CD4-positive, alpha-beta T cell treated with Interleukin-15 for 1 hour (primary cell): ENCODE measurements around the gene CCDC28A.
"Not testable (repeated sequence)": the region's sequence is repeated elsewhere in the genome, so short reads cannot be mapped to it uniquely, and the experiment has no call there.

Experiments used
- DNase-seq: peaks from one replicate; pipeline ENCODE4 v3.0.0-alpha.2; 2020

The CCDC28A gene

DNA sequence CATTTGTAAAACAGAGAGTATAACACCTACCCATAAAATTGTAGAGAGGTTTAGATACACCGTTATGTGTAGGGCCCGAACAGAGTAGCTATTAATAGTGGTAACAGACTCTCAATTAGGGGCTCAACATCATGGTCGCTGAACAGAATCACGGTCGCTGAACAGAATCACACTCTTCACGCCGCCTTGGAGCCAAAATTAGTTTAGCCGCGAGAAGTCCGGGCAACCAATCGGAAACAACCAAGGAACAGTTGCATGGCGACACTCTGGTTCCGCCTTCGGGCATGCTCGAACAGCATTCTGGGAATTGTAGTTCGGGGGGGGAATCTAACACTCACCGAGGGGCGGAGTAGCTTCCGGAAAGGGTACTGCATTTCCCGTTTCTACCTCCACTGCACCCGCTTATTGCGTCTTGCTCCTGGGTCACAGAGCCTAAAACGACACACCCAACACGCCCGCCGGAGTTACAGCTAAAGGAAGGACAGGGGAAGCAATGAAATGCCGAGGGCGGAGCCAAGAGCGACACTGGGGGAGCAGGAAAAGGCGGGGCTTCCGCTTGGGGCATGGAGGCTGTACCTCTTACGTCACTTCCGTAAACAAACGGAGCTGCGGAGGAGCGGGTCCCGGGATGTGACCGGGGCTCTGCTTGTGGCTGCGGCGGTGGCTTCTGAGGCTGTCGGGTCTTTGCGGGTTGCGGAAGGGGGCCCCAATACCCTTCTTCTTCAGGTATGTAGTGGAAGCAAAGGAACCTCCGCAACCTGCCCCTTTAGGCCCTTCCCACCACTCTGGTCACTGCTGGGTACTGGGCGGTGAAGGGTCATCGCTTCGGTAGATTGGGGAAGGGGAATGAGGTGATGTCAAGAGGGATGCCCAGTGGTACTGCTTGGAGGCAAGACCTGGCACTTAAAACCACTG, at the start of gene CCDC28A:
CCDC28A (plus strand) TSS at position 593 of the 915 bp plus-strand sequence. CDS start 2,352 bp downstream, outside the sequence.
- DNase-seq = peak; percentile 94

DNA sequence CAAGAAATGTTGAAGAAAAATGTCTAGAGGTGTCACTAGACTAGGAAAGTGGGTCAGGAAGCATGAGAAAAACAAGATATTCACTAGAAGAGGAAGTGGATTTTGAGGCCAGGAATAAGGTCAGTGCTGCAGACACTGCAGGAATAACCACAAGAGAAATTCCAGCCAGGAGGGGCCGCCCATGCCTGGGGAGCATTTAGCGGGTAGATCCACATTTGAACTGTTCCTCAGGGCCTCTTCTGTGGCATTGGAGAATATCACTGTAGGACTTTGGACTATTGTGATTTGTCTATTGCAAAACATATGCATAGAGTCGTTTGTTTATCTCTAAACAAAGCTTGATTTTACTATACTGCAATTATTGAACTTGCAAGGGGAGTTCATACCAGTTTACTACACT, 49.6 kb upstream of the CCDC28A start:
- DNase-seq = no peak

DNA sequence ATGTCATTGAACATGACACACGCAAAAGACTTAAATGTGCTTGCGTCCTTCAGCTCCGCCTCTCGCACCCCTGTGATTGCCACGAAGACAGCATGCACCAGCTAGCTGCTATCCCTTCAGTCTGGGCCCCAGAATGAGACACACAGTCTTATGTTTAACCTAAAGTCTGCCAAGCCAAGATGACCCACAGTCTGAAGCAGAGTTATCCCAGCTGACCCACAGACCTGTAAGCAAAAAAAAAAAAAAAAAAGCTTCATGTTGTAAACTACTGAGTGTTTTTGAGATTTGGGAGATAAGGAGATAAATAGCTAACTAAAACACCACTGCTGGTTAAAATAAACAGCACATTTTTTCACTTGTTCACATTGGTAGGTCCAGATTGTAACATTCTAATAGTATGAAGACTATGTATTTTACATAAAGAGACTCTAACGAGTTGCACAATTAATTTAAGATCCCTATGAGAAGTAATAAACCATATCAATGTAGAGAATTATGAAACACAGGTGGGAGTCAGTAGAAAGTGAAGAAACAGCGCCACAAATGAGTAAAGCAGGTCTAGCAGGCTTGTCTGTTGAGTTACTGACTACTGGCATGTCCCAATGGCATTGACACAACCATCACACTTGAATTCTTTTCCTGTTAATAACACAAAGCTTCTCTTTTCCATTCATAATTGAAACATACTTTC, 47.4 kb upstream of the CCDC28A start:
- no peak for DNase-seq

DNA sequence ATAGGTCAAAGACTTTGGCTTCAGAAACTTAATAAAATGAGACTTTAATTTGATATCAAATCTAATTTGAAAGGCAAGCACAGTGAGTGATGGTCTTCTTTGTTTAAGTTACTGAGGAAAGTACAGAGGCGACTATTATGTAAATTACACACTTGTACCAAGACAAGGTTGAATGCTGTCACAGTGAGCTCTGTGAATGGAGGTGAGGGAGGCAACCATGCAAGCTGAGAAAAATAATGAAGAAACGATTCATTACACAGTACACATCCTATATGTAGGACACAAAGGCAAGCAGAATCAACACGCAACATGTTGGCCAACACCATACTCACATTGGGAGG, 46.8 kb upstream of the CCDC28A start:
- no peak for DNase-seq

DNA sequence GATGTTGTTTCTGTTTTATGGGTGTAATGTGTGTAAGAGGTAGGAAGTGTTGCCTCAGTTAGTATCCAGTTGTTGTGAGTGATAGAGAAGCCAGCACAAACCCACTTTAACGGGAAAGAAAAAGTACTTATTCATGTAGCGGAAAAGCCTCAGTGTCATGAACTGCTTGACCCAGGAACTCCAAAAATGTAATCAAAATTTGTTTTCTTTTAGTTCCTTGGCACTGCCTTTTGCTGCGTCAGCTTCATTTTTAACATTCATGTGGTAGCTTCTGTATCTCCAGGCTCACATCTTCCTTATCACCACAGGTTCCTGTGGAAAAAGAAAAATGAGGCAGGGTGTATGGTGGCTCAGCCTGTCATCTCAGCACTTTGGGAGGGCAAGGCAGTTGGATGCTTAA, 46.4 kb upstream of the CCDC28A start:
- no peak for DNase-seq

DNA sequence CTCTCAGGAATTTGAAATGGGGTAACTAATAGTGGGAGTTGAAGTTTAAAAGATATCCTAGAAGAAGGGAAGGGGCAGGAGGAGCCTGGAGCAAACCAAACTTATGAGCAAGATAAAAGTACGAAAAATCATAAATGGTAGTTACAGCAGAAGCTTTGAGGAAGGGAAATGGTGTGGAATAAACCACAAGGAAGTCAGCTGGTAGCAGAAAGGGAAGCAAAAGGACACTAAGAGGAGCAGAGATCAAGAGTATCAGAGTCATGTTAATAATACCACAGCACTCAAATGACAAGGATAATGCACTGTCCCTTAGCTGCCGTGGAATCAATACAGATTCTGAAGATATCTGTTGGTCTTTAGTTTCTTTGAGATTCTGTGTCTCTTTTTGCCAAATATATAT, 44.9 kb upstream of the CCDC28A start:
- no peak for DNase-seq

DNA sequence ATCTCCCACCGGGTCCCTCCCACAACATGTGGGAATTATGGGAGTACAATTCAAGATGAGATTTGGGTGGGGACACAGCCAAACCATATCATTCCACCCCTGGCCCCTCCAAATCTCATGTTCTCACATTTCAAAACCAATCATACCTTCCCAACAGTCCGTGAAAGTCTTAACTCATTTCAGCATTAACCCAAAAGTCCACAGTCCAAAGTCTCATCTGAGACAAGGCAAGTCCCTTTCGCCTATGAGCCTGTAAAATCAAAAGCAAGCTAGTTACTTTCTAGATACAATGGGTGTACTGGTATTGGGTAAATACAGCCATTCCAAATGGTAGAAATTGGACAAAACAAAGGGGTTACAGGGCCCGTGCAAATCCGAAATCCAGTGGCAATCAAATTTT, 43.5 kb upstream of the CCDC28A start:
- not testable (repeated sequence) for DNase-seq

DNA sequence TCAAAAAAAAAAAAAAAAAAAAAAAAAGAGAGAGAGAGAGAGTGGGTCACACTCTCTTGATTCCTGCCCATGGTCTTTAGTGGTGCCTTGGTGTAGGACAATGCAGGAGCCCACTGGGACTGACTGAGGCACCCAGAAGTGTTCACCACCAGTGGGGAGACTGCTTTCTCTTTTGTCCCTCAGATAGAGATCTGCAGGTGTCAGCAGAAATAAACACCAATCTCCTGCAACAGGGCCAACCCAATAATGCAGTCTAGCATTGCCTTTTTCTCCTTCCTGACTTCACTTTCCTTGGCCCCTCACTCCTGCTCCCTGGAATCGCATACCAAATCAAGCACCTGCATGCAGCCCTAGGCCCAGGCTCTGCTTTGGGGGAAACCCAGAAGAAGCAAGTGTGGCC, 39.0 kb upstream of the CCDC28A start:
- DNase-seq = no peak

DNA sequence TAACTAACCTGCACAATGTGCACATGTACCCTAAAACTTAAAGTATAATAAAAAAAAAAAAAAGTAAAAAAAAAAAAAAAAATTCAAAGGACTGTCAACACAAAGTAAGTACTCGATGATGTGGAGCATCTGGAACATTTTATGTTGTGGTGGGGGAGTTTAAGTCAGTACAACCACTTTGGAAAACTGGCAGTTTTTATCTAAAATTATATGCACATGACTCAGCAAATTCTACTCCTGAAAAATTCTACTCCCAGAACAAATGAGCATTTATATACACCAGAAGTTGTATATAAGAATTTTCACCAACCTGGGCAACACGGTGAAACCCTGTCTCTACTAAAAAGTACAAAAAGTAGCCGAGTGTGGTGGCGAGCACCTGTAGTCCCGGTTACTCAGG, 36.9 kb upstream of the CCDC28A start:
- no peak for DNase-seq

DNA sequence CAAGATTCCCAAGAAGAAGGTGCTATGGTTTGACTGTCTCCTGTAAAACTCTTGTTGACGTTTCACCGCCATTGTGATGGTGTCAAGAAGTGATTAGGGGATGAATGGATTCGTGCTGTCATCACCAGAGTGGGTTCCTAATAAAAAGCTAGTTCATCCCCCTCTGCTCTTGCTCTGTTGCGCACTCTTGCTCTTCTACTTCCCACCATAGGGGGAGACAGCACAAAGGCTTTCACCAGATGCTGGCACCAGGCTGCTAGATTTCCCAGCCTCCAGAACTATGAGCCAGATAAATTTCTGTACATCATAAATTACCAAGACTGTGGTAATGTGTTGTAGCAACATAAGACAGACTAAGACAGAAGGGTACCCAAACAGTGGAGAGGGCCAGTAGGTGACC, 21.6 kb upstream of the CCDC28A start:
- no peak for DNase-seq

DNA sequence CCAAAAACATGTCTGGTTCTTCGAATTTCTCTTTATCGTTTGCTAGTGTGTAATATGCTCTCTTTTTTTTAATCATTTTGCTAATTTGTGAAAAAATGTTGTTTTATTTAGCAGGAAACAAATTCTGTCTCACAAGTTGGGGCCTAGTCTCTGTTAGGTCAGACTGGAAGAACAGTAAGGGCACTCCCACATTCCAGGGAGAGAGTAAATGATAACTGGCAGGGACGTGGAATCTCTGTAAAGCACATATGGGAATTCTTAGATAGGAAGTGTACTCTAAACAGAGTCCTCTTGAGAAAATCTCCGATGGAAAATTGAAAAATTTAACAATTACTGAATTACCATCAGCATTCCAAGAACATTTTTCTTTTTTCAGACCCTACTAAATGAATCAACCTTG, 16.4 kb upstream of the CCDC28A start:
- no peak for DNase-seq

DNA sequence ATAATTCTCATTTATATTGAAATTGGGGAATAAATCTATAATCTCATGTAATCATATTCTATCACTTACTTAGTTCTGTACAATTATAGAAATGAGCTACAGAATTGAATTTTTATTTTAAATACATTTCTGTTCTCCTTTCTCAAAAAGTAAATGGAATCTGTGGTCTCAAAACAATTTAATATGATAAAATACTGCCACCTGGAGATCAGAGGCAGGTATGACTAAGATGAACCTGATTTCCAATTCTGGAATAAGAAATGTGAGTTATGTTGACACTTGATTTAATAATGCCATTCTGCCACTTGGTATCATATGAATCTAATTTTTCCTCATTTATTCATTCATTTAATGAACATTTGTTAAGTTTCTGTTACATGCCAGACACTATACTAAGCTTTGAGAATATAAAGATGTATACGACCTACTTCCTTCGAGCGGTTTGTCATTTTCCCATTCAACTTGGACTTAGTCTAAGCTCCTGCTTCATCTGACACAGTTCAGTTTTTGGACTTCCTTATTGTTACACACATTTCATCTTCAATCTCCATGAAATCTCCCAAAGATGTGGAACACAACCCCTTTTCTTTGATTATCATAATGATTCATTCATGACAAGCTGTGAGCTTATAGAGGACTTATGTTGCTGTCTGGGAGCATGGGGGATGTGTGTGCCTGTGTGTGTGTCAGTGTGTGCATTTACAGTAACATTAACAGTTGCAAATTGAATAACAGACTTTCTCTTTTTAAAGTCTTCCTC, 7.5 kb upstream of the CCDC28A start:
- no peak for DNase-seq

DNA sequence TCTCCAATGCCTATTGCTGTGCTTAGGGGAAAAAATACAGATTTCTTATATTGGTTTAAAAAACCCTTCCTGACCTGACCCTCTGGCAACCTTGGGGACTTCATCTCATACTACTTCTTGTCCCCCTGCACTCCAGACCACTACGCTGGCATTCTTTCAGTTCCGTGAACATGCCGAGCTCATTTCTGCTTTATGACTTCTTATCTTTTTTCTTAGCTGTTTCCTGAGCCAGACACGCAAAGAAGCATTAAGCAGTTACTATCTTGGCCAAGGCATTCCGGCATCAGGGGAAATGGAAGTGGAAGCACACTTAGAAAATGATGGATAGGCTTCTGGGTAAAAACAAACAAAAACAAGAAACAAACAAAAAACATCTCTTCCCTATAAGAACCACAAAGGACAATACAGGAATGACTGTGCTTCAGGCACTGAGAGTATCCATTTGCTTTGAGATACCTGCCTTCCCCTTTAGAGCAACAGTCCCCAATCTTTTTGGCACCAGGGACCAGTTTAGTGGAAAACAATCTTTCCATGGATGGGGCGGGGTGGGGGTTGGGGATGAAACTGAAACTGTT, 4.4 kb upstream of the CCDC28A start:
- DNase-seq = no peak

DNA sequence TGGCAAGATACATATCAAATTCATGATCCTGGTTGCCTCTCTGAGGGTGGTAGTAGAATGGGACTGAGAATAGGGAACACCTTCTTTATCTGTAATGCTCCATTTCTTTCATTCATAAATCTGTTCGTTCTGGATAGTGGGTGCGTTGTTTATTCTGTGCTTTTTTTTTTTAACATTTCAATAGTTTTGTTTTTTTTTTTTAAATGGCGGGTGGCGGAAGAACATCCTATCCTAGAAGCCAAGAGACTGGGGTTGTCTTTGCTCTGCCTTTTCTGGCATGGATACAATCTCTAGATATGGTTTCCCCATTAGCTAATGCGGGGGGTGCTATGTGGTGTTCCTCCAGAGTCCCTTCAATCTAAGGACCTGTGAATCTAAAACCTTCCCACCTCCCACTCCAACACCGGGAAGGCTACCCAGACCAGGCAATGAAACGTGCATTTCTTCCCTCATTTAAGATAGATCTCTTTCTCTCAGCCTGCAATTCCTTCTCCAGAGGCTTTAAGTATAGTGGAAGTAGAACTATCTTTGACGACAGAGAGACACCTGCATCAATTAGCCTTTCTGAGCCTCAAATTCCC, 883 bp upstream of the CCDC28A start:
- no peak for DNase-seq

DNA sequence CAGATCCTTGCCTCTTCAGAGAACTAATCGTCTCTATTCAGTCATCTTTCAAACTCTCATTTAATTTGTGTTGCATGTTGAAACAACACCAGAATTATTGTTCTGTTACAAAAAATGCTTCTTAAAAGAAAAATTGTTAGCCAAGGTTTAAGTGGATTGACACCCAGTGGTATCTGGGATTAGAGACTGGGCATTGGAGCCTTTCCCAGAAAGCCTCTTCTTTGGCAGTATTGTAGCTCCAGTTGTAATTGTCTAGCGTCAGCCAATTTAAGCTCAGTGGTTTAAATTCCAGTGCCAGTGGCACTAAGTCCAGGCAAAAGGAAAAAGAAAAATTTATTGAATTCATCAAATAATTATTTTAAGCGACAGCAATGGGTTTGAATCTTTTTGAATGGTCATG, 801 bp downstream of the CCDC28A start:
- no peak for DNase-seq

DNA sequence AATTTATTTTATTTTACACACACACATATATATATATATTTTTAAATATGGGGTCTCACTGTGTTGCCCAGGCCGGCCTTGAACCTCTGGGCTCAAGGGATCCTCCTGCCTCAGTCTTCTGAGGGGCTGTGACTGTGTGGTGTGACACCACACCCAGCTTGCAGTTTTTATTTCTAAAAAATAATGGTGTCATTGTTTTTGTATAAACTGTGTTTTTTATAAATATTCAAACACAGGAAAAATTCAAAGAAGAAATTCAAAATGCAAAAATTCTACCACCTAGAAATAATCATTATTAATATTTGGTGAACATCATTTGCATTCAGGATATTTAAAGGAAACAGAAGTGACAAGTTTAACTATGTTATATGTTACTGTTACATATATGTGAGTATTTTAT, 3.1 kb downstream of the CCDC28A start:
- no peak for DNase-seq

DNA sequence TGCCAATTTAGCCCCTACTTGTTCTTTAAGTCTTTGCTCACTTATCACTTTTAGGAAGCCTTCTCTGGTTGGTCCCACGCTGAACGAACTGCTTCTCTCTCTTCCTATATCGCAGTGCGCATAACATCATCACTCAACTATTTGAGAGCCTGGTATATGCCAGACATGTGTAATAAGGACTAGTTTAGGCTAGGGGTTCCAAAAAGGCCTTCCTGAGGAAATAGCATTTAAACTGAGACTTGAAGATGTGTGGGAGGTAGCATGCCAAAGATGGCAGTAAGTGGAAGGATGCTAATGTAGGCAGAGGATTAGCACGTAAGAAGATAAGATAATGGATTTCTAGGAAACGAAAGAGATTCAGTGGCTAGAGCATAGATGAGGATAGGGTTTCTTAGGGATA, 4.8 kb downstream of the CCDC28A start:
- no peak for DNase-seq

DNA sequence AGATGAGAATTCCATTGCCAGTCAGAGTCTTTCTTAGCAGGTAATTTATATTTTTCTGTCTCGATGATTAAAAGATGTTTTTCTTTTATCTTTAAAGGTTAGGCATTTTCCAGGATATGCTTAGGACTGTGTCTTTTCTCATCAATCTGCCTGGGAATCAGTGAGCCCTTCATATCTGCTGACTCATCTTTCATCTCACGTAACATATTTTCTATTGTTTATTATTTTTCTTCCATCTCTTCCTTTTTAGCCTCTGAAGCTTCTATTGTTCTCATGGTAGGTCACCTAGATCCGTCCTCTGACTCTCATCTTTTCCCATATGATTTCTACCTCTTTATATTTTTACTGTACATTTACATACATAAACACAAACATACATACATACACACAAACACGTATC, 8.7 kb downstream of the CCDC28A start:
- no peak for DNase-seq

DNA sequence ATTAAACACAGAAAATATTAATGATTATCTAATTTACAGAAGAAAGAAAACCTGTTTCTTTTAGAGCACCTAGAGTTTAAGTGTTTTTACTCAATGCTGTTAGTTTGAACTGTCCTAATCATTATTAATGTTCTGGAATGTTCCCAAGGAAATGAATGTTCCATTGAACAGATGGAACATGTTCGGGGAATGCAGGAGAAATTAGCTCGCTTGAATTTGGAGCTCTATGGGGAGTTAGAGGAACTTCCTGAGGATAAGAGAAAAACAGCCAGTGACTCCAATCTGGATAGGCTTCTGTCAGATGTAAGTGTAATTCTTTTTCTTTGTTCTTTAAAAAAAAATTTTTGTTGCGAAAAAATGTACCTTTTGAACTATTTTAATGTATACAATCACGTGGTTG, 11.5 kb downstream of the CCDC28A start:
- no peak for DNase-seq

DNA sequence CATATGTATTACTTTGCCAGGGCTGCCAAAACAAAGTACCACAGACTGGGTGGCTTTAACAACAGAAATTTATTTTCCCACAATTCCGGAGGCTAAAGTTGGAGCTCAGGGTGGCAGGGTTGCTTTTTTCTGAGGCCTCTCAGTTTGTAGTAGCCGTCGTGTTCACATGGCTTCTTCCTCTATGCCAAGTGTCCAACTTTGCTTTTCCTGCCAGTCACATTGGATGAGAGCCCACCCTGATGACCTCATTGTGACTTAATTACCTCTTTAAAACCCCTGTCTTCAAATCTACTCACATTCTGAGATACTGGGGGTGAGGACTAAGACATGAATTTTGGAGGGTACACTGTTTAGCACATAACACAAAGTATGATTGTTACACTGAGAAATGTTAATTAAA, 12.4 kb downstream of the CCDC28A start:
- no peak for DNase-seq

DNA sequence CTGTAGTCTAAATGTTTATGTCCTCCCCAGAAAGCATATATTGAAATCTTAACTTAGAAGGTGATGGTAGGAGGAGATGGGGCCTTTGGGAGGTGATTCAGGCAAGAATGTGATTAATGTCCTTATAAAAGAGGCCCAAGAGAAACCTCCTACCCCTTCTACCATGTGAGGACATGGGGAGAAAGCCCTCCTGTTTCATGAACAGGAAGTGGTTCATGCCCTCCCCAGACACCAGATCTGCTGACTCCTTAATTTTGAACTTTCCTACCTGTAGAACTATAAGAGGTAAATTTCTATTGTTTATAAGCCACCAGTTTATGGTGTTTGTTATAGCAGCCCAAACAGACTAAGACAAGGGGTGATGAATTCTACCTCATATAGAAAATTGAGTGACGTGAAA, 13.6 kb downstream of the CCDC28A start:
- no peak for DNase-seq

DNA sequence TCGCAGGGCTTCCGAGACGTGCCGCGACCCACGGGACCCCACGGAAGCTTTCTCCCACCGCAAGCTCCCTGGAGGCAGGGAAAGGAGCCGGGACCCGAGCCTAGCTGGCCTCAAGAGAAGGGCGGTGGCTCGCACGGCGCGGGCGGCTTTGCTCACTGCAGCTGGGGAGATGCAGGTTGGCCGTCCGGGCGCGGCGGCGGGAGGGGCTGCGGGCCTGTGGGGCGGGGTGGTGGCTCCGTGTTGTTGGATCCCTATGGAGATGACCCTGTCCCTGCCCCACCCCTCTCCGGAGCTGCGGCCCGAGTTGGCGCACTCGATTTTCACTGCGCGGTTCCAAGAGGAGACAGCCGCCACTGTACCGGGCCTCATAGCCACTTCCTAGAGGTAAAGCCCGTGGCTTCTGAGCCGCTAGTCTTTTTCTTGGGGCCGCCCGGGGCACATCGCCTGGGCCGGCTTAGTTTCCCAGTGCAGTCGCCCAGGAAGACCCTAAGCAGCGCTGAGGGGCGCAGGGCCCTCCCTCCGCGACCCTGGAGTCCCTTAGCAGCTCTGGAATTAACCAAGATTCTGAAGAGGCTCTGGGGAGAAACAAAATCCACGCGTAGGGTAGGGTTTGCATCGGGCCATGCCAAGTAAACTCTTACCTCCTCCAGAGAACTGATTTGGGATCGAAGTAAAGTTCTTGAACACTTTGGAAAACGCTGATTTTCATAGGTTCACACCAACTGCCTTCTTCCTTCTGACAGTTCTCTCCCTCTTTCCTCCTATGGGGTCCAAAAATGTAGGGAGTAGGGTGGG, 22.4 kb downstream of the CCDC28A start, which contains the start of gene ECT2L:
ECT2L (plus strand) TSS at position 279 of the 795 bp plus-strand sequence. CDS start 17,188 bp downstream, outside the sequence.
- DNase-seq = no peak
